RKO (cell line): ENCODE results near the gene MKNK1.

Experiments
- DNase-seq: peaks from one replicate; pipeline ENCODE4 v3.0.0-alpha.2; 2016; ENCODE audit warnings: low spot score

Gene MKNK1

DNA sequence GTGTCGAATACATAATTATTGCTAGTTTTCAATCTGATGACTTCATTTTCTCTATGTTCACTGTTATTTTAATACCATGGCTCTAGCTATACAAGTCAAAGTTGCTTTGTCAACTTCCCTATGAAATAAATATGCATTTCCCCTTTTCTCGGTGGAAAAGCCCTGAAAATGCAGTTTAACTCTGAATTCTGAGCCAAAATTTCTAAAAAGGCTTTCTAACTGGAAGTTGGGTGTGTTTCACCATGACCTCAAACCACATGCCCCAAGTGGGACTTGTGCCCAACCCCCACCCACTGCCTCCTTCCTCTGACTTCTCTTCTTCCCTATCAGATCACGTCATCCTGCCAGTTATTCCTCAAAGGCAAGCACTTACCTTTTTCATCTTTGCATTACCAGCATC is 8.9 kb downstream of the MKNK1 start:
- DNase-seq: no peak

DNA sequence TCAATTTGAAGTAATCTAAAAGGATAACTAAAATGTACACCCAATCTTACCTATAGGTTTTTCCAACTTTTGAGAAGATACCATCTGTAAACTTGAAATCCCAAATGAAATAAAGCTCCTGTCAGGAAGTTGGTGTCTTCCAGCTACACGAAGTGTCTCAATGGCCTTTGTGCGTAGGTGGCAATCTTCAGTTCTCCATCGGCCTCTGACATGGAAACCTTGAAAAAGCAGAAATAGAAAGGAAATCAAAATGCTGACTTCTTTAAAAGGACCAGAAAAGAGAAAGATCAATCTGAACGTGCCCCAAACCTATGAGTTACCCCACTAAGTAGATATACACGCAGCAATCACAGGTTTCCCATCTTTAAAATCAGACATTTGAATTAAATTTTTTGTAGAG is 10.0 kb downstream of the MKNK1 start:
- DNase-seq: no peak

DNA sequence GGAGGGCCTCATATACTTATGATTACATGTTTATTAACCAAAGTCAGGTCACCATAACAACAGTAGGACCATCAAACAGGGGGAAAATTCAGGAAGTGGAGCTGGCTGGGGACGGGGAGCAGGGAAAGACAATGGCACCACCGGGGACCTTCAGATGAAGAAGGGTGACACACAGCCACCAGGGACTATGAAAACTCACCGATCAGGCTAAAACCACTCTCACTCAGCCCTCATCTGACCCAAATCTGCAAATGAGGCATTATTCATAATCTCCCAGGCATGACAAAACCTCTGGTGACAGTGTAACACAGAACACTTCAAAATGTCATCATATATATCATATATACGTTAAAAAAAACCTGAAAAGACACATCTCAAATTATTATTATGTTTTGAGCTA is 11.2 kb downstream of the MKNK1 start:
- no peak for DNase-seq

DNA sequence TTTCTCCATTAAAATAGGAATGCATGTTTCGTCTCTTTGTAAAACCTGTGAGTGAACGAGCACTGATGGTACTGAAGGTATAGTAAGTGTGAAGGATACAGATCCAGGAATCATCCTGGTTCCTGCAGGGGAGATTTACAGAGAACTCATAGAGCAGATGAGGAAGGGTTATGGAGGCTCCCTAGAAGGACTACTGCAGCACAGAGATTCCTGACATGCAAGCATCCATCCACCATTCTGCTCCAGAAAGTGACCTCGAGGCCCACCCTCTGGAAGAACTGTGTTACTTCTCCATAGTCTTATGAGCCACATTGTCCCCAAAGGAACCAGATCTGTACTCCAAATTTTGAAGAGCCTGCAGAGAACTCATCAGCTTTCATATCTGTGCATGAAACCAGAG is 14.5 kb downstream of the MKNK1 start:
- DNase-seq: no peak

DNA sequence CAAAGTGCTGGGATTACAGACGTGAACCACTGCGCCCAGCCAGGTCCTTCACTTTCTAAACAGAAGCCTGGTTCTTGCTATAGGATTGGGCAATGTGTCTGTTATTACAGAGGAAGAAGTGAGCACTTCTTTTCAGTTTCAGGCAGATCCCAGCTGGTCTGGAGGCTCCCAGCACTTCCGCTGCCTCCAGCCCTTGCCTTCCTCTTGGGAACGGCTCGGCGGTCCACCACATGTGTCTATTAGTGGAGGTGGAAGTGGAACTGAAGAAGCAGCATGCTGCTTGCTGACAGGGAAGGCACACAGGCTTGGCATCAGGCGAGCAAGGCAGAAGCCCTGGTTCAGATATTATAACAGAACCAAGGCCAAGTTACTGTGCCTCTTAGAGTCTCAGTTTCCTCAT is 17.0 kb downstream of the MKNK1 start:
- DNase-seq: no peak

DNA sequence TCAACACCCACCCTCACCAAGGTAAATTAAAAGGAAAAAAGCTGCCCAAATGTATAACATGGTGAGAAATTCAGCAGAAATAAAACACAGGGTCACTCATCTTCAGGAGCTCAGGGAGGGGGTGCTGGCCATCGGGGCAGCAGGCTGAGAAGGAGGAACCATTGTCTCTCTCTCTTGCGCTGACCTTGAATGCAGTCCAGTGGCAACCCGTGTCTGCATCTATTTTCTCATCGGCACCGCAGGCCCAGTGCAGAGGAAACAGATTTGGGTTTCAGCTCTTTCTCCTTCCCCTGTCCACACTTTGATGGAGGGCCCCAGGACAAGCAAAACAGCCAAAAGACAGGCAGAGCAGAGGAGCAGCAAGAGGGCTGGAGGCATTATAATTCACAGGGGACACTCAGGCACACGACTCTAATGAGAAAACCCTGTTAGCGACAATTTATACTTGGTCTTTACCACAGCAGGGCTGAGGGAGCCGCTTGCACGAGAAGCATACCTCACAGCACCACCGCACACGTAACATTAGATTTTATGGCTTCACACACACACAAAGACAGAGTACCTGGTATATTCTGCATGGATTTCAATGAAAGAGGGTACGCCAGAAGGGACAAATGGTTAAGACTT is 18.6 kb downstream of the MKNK1 start:
- no peak for DNase-seq

DNA sequence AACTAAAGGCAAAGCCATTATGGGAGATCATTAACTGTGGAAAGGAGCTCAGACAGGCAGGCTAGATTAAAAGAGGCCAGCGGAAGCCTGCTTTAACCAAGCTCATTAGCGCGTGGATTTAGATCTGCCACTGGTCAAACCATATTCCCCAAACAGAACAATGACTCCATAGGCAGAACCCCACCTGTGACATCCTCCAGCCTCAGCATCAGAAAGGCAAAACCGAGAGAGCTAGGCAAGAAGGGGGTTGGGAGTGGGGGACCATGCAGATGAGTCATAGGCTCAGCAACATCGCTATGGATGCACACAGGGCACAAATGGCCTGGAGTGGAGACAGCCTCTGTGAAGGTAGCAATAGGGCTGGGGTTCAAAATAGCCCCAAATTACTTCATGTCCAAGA is 20.6 kb downstream of the MKNK1 start:
- DNase-seq: no peak

DNA sequence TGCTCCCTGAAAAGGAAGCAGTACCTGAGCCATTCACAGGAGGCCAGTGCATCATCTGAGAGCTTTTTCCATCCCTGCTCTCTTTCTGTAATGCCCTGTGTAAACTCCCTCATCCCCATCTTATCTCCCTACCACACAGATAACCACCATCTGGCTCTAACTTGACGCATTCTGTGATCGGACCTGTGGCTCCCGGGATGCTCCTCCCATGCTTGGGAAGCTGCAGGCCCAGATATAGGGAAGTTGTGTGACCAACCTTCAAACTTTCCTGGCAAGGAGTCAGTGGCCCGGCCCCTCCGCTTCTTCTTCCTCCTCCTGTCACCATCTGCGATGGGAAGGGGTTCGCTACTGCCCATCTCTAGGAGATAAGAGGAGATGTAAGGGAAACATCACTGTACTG is 21.1 kb downstream of the MKNK1 start:
- DNase-seq: no peak

DNA sequence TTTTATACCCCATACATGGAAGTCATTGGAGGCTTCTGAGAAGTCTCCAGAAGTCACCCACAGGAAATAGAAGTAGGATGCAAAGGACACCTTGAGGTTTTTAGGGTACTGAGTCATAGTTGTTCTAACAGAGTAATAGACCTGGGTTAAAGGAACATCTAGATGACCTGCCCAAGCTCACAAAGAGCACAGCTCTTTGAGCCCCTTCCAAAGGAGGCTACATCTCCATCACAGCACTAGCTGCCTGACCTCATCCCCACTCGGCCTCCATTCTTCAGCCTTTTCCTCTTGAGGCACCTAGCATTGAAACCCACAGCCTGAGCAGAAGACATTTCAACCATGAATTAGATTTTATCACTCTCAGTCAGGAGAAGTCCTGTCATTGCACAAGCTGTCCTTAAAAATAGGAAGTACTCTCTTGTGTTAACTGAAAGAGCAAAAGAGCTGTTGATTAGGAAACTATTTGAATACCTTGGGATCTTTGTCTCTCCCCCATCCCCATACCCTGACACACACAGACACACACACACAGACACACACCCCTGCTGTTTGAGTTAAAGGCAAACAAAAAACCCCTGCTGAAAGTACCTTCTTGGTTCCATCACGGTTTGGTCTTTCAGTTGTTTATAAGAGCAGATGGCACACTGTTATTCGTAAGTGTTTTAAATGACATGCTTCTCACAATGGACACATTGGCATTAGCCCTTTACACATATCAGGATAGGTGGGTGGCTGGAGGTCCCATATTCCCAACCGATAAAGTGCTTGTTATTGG is 22.2 kb downstream of the MKNK1 start:
- DNase-seq: no peak

DNA sequence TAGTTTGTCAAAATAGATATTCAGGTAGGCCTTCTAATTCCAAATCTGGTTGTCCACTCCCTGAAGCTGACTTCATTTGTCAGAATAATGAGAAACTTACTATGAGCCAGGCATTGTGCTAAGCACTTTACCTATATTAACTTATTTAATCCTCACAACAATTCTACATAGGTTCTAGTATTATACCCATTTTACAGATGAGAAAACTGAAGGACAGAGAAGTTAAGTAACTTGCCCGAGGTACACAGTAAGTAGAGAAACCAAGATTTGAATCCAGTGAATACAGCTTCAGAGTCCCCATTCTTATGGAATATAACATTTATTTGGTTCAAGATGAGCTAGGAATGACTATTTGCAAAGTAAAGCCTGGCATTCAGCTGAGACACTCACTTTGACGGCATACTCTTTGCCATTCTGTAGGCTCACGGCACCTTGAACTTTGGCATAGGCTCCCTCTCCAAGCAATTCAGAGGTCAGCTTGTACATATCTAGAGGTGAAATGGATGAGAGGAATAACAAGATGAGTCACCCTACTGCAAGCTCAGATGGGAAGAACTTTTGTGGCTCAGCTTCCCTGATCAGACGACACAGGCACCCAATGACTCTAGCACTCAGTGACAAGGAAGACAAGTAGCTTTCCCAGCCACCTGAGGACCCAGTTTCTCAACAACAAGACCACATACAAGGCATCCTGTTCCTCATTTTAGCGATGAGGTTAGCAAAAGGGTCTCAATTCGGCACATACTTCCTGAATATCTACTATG is 23.7 kb downstream of the MKNK1 start:
- no peak for DNase-seq

DNA sequence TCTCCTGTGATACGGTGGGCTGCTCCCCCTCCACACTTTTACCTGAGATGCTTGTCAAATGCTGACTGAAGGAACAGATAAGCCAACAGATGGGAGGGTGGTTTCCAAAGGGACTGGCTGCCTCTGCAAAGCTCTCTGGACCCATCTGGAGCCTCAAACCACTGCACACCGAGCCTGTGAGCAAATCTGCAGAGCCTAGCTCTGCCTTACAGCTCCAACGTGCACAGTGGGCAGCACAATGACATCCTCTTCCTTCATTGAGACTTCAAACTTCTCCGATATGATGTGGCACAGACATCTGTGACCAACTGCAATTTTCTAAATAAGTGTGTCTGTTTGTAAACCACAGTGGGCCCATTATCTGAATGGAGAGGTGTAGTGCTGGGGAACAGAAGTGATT is 26.4 kb downstream of the MKNK1 start:
- no peak for DNase-seq

DNA sequence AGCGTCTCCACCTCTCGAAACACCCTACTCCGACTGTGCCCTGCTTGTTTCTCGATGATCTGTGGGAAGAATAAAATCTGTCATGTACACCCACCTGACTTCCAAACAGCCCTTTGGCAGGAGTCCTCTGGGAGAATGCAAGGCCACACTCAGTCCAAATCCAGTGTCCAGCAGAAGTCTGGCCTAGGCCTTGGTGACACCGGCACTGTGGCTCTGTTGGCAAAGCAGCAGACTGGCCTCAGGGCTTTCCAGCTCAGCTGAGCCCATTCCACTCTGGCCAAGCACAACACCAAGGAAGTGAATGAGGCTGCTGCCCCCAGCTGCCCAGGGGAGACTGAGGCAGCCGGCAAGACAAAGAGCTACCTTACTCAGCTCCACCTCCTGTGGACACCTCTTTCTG is 27.5 kb downstream of the MKNK1 start:
- no peak for DNase-seq

DNA sequence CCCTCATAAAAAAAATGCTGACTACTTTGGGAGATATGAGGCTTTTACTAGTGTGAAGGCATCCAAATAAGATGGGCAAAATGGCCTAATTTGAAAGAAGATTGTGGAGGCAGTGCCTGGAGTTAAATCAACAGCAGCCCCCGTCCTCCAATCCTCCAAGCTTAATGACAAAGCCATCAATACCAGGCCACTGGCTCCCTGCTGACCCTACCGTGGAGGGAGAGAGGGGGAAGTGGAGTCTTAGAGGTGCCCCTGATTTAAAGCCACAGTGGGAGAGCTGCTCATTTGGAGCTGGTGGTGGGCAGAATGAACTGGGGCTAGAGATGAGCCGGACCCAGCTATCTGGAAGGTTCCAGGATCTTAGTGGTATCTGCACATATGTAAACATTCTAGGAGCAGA is 28.3 kb downstream of the MKNK1 start:
- DNase-seq: no peak

DNA sequence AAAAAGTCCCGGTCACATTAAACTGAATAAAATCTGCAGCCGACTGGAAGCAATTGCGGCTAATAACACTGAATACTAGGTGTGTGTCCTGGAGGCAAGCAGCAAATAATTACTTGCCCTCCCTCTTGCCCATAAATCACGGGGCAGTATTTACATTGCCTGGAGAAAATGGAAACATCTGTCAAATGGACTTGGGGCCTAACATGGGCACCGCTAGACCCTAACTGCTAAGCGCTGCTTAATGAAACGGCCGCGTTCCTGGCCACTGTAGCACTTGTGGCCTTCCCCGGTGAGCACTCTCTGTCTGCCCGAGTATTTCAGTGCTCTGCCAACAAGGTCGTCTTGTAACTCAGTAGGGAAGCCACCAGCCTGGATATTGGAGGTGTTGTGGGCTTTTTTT is 28.8 kb downstream of the MKNK1 start:
- DNase-seq: no peak

DNA sequence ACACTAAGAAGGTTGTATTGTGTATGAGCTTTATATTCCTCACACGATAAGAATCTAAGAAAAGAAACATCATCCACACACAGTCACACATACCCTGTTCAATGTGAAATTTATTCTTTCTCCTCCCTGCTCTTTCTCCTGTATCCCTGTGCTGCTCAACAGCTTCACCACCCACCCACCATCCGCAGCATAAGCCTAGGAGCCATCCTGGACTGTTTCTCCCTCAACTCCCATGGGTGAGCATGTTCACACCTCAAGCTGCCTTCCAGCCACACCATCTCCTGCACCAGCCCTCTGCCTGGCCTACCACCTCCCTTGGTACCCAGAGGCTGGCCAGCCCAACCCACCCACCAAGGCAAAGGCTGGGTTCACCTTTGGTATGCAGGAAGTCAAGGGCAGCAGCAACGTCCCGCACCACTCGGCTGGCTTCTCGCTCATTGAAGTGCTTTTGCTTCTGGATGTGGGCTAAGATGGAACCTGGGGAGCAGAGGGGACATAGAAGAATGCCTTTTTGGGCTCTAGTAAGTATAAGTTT is 32.3 kb downstream of the MKNK1 start:
- DNase-seq: no peak

DNA sequence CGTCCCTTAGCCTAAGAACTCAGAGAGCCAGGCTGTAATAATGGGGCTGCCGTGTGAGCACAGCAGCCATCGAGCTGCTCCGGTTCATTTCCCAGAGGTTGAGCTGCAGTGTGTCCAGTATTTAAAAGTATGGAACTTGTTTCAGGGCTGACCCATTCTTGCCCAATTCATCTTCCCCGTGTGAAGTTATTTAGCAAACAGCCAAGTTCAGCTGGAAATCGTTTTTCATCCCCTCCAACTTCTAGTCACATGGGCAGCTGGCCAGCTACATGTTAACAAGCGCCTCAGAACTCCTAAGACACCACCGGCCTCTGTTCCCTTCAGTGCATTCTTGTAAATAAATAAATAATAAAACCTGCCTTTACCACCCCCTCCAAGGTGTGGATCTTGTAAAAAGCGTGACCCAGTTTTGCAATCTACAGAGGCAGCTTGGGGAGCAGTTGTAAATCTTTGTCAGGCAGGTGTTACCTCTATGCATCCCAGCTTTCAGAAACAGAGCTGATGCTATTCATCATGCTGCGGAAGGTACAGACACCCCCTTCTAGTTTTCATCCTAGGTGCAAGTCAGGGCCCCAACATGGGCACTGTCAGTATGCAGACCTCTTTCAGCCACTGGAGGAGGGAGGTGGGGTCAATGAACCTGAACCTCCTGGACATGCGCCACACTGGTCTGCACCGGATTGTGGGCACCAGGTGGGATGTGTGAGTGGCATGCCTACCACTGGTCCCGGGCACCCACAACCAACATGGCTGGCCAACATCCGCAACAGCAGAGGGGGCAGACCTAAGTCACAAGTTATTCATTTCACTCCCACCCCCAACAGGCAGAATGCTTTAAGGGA is 34.0 kb downstream of the MKNK1 start:
- no peak for DNase-seq

DNA sequence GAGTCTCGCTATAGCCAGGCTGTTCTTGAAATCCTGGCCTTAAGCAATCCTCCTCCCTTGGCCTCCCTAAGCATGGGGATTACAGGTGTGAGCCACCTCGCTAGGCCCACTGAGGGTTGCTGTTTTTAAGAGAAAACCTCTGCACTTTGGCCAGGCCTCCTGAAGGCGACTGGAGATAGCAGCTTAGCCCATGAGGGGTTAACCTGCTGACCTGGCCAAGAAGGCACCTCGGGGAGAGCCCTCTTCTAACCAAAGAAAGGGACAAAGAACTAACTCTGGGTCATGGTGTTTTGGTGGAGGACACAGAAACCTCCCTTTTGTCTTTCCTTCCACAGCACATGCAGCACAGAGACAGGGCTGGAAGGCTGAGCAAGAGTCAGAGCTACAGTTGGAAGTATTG is 35.0 kb downstream of the MKNK1 start:
- DNase-seq: no peak

DNA sequence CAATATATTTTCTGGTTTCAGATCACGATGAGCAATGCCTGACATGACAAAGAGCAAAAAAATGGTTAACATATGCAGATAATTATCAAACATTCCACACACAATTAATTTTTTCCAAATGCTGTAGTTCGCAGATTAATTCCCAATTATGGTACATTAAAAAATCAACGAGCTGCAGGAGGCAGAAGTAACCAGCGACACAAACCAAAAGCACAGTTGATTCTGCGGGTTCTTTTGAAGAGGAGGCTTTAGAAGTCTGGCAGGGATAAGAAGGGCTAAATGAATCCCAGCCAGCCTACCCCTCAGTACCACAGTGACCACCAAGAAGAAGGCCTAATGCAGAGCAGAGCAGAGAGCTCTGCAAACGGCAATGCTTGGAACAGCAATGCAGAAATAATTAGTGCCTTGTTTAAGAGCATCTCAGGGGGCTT is 35.6 kb downstream of the MKNK1 start:
- no peak for DNase-seq

DNA sequence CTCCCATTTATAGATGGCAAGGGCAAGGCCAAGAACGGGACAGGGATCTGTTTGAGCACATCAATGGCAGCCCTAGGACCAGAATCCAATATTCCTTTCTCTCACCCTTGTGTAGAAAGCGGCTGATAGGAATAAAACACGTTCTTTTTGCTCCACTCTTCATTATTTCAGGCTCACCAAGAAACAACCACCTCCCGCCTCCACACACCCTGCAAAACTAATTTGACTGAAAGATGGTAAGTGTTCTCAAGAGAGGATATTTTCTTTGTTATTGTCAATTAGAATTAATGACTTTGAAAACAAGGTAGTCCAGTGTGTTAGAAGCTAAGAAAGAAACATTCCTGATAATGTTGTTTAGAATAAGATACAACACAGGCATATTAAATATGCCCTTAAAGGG is 40.7 kb downstream of the MKNK1 start:
- no peak for DNase-seq

DNA sequence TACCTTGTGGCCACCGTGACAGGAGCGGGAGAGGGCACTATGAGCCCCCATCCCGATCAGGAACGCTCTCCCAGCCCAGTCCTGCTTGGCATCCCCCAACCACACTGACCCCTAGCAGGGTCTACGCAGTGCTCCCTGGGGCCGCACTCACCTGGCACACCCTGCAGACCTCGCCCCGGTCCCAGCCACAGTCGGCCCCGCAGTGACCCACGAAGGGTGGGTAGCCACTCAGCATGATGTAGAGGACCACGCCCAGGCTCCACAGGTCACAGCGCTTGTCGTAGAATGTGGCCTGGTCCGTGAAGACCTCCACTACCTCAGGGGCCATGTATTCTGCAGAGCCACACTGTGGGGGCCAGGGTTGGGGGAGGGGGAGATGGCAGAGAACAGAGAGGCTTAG is 41.6 kb downstream of the MKNK1 start:
- DNase-seq: no peak

DNA sequence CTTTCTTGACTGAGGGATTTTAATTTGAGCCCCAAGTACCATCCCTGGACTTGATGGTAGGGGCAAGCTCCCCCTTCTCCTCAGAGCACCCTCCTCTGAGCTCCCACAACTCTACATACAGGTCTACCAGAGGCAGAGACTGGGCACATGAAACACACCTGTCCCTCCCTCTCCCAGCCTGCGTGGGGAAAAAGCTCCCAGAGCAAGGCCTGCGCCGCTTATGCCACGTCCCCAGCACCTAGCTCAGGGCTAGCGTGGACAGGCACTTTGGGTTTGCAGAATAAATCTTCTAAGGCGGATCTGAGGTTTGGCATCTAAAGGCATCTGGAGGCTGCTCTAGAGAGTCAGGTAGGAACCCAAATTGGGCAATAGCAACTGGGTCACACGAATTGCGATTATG is 45.1 kb downstream of the MKNK1 start:
- no peak for DNase-seq
